H9 (cell line): ENCODE measurements around the gene ATP13A1. TPM values are rescaled to one million over a fixed set of nuclear protein-coding genes. Genes with fewer than 3 reads are reported as not detected.

Experiments
- DNase-seq: peaks from one replicate; pipeline ENCODE4 v3.0.0-alpha.2; 2017
- H2AFZ ChIP-seq: one replicate; pipeline ENCODE4 v1.6.1; 2013; ENCODE audit warnings: mild to moderate bottlenecking, low read length, control low read depth, moderate library complexity
- H2AK5ac ChIP-seq: 2 replicates; pipeline ENCODE4 v1.6.1; 2013; ENCODE audit warnings: low read length, control low read depth, mixed read lengths; ENCODE audit not compliant: insufficient read length
- H2BK120ac ChIP-seq: one replicate; pipeline ENCODE4 v1.6.1; 2013; ENCODE audit warnings: low read depth, mild to moderate bottlenecking, low read length, control low read depth, inconsistent platforms; ENCODE audit not compliant: poor library complexity, severe bottlenecking
- H2BK12ac ChIP-seq: 2 replicates; pipeline ENCODE4 v1.6.1; 2013; ENCODE audit warnings: low read length, control low read depth, mixed read lengths, low read depth; ENCODE audit not compliant: insufficient read length
- H2BK15ac ChIP-seq: 2 replicates; pipeline ENCODE4 v1.6.1; 2013; ENCODE audit warnings: low read depth, low read length, control low read depth
- H2BK20ac ChIP-seq: one replicate; pipeline ENCODE4 v1.6.1; 2013; ENCODE audit warnings: low read depth, mild to moderate bottlenecking, low read length, control low read depth, inconsistent platforms; ENCODE audit not compliant: poor library complexity, severe bottlenecking
- H2BK5ac ChIP-seq: 2 replicates; pipeline ENCODE4 v1.6.1; 2013; ENCODE audit warnings: low read length, control low read depth, mixed read lengths; ENCODE audit not compliant: insufficient read length
- H3K14ac ChIP-seq: 2 replicates; pipeline ENCODE4 v1.6.1; 2013; ENCODE audit warnings: low read length, control low read depth; ENCODE audit not compliant: insufficient read depth
- H3K18ac ChIP-seq: 2 replicates; pipeline ENCODE4 v1.6.1; 2013; ENCODE audit warnings: low read depth, mild to moderate bottlenecking, mixed read lengths, low read length, control low read depth; ENCODE audit not compliant: insufficient read length
- H3K23ac ChIP-seq: 2 replicates; pipeline ENCODE4 v1.6.1; 2013; ENCODE audit warnings: low read length, control low read depth, mixed read lengths, low read depth; ENCODE audit not compliant: insufficient read length
- H3K23me2 ChIP-seq: 2 replicates; pipeline ENCODE4 v1.6.1; 2013; ENCODE audit warnings: low read depth, mild to moderate bottlenecking, mixed read lengths, low read length, control low read depth; ENCODE audit not compliant: insufficient read length, poor library complexity, severe bottlenecking
- H3K27ac ChIP-seq: 2 replicates; pipeline ENCODE4 v1.5.1; 2013; ENCODE audit warnings: low read length, control low read depth, mixed read lengths, low read depth; ENCODE audit not compliant: insufficient read length
- H3K27me3 ChIP-seq: 2 replicates; pipeline ENCODE4 v1.6.1; 2013; ENCODE audit warnings: low read length, control low read depth, inconsistent platforms; ENCODE audit not compliant: insufficient read depth
- H3K4ac ChIP-seq: 2 replicates; pipeline ENCODE4 v1.6.1; 2013; ENCODE audit warnings: low read depth, mild to moderate bottlenecking, control low read depth, inconsistent platforms, low read length, moderate library complexity
- H3K4me1 ChIP-seq: 2 replicates; pipeline ENCODE4 v1.6.1; 2013; ENCODE audit warnings: low read length, control low read depth, inconsistent platforms; ENCODE audit not compliant: insufficient read depth
- H3K4me2 ChIP-seq: 2 replicates; pipeline ENCODE4 v1.6.1; 2013; ENCODE audit warnings: low read length, control low read depth, mixed read lengths; ENCODE audit not compliant: insufficient read length, insufficient read depth
- H3K56ac ChIP-seq: 2 replicates; pipeline ENCODE4 v1.6.1; 2013; ENCODE audit warnings: low read depth, mild to moderate bottlenecking, mixed read lengths, low read length, control low read depth; ENCODE audit not compliant: insufficient read length
- H3K79me1 ChIP-seq: 2 replicates; pipeline ENCODE4 v1.6.1; 2013; ENCODE audit warnings: low read depth, mild to moderate bottlenecking, moderate library complexity, low read length, control low read depth, inconsistent platforms; ENCODE audit not compliant: insufficient read depth, poor library complexity, severe bottlenecking
- H3K79me2 ChIP-seq: 2 replicates; pipeline ENCODE4 v1.6.1; 2013; ENCODE audit warnings: low read length, control low read depth, inconsistent platforms; ENCODE audit not compliant: insufficient read depth
- H3K9ac ChIP-seq: 2 replicates; pipeline ENCODE4 v1.6.1; 2013; ENCODE audit warnings: low read length, control low read depth, mixed read lengths; ENCODE audit not compliant: insufficient read length; ENCODE audit errors: extremely low read depth
- H3K9me3 ChIP-seq: one replicate; pipeline ENCODE4 v1.6.1; 2013; ENCODE audit warnings: low read depth, low read length, inconsistent platforms; ENCODE audit not compliant: control insufficient read depth
- H3T11ph ChIP-seq: one replicate; pipeline ENCODE4 v1.6.1; 2013; ENCODE audit warnings: mild to moderate bottlenecking, low read length, control low read depth, inconsistent platforms
- H4K20me1 ChIP-seq: one replicate; pipeline ENCODE4 v1.6.1; 2013; ENCODE audit not compliant: control insufficient read depth, insufficient read length, insufficient read depth
- H4K5ac ChIP-seq: 2 replicates; pipeline ENCODE4 v1.6.1; 2013; ENCODE audit warnings: low read depth, mild to moderate bottlenecking, mixed read lengths, low read length, control low read depth; ENCODE audit not compliant: insufficient read length
- H4K8ac ChIP-seq: replicated peaks from 2 replicates; pipeline ENCODE4 v1.6.1; 2013; ENCODE audit warnings: low read length, control low read depth, mixed read lengths, low read depth; ENCODE audit not compliant: insufficient read length
- H4K91ac ChIP-seq: 2 replicates; pipeline ENCODE4 v1.6.1; 2013; ENCODE audit warnings: low read depth, mild to moderate bottlenecking, moderate library complexity, mixed read lengths, low read length, control low read depth; ENCODE audit not compliant: insufficient read length
- H3K27ac Mint-ChIP-seq, 3 experiments: 2 replicates in 2 of 3; 3 replicates in 1 of 3; pipeline ENCODE4 v1.8.0; 2020 to 2021; ENCODE audit warnings: mixed read lengths in 3 of 3, mild to moderate bottlenecking in 1 of 3, moderate library complexity in 1 of 3
- H3K27me3 Mint-ChIP-seq: 2 replicates; pipeline ENCODE4 v1.8.0; 2021; ENCODE audit warnings: low read depth, mild to moderate bottlenecking, moderate library complexity, mixed read lengths
- H3K36me3 Mint-ChIP-seq, 3 experiments: 2 replicates in 2 of 3; 3 replicates in 1 of 3; pipeline ENCODE4 v1.8.0; 2020 to 2021; ENCODE audit warnings: low read depth in 3 of 3, mixed read lengths in 3 of 3; ENCODE audit not compliant: insufficient read depth in 1 of 3
- H3K4me1 Mint-ChIP-seq, 2 experiments: 2 replicates each; pipeline ENCODE4 v1.8.0; 2020; ENCODE audit warnings: mixed read lengths in 2 of 2
- H3K4me3 Mint-ChIP-seq, 2 experiments: 2 replicates in 1 of 2; 3 replicates in 1 of 2; pipeline ENCODE4 v1.8.0; 2020 to 2021; ENCODE audit warnings: mild to moderate bottlenecking in 2 of 2, mixed read lengths in 2 of 2, moderate library complexity in 1 of 2
- H3K9me3 Mint-ChIP-seq, 2 experiments: 2 replicates in 1 of 2; 3 replicates in 1 of 2; pipeline ENCODE4 v1.8.0; 2020; ENCODE audit warnings: mild to moderate bottlenecking in 2 of 2, mixed read lengths in 2 of 2, moderate library complexity in 1 of 2
- WGBS: extraction: QIAGEN DNeasy Blood & Tissue Kit; methylation state at CpG from one replicate; pipeline ENCODE4 v1.1.7; 2013; ENCODE audit warnings: missing lambda C conversion rate, low lambda C conversion rate, mixed read lengths; ENCODE audit not compliant: insufficient read length; ENCODE audit errors: extremely low coverage; 5-methylcytosine and 5-hydroxymethylcytosine counted together
- total RNA-seq: library from RNA; stranded (reverse); gene quantifications from 2 replicates; pipeline ENCODE4 v1.2.1, GENCODE V29; 2021
- TF ChIP-seq, protein P1 (sequence below): fragments of 200-600 bp; sonication (generic); conservative IDR thresholded peaks from 3 replicates; pipeline ENCODE4 v1.8.0; 2021; ENCODE audit warnings: antibody characterized with exemption, mild to moderate bottlenecking

Gene ATP13A1
- total RNA-seq, 1 experiment from 2014 or later, result 67.8 TPM

DNA sequence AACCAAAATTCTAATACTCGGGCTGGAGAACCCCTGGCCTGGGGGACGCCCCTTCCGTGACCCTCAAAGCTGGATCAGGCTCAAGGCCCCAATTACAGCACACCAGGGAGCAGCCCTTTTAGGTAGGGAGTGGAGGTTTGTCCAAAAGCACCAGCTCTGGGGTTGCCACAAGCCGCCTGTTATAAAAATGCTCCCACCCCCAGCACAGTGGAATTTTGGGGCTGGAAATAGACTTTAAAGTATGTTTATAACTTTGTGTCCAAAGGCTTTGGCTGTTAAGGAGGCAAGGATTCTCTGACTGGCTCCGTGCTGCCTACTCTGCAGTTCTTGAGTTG, 19.5 kb downstream of the ATP13A1 start:
- Histone ChIP-seq H3K79me1 (no peaks in the 10 kb centered on the region), H3K14ac (no peak overlapping the region), H3K4me2 (no peak overlapping the region), H2AK5ac (no peak overlapping the region), H3K27ac (no peak overlapping the region), H4K5ac (no peak overlapping the region), H2BK5ac (no peak overlapping the region), H2AFZ (no peak overlapping the region), H2BK120ac (no peak overlapping the region), H3T11ph (no peak overlapping the region), H3K4ac (no peak overlapping the region), H3K23ac (no peak overlapping the region), H3K27me3 (no peaks in the 10 kb centered on the region), H3K18ac (no peak overlapping the region), H2BK15ac (no peak overlapping the region), H3K9me3 (no peaks in the 10 kb centered on the region), H2BK20ac (no peak overlapping the region), H2BK12ac (no peak overlapping the region), H3K9ac (no peak overlapping the region), H4K20me1 (no peaks in the 10 kb centered on the region), H3K79me2 (no peaks in the 10 kb centered on the region), H3K23me2 (peaks cover 8% of the 10 kb centered on the region), H3K4me1 (no peaks in the 10 kb centered on the region), H3K56ac (no peak overlapping the region), H4K91ac (no peak overlapping the region), H4K8ac (no peak overlapping the region)
- Mint-ChIP-seq H3K4me3 (peak overlapping the region; percentile 89 to 90), H3K4me1 (peaks cover 6 to 8% of the 10 kb centered on the region in 2 experiments), H3K27me3 (no peaks in the 10 kb centered on the region), H3K9me3 (no peaks in the 10 kb centered on the region), H3K36me3 (peaks cover 15 to 46% (median 41%) of the 10 kb centered on the region in 3 experiments; a peak in 6 of 7 replicates), H3K27ac (no peak overlapping the region; a peak in 1 of 7 replicates)
- TF ChIP-seq, protein P1, sequence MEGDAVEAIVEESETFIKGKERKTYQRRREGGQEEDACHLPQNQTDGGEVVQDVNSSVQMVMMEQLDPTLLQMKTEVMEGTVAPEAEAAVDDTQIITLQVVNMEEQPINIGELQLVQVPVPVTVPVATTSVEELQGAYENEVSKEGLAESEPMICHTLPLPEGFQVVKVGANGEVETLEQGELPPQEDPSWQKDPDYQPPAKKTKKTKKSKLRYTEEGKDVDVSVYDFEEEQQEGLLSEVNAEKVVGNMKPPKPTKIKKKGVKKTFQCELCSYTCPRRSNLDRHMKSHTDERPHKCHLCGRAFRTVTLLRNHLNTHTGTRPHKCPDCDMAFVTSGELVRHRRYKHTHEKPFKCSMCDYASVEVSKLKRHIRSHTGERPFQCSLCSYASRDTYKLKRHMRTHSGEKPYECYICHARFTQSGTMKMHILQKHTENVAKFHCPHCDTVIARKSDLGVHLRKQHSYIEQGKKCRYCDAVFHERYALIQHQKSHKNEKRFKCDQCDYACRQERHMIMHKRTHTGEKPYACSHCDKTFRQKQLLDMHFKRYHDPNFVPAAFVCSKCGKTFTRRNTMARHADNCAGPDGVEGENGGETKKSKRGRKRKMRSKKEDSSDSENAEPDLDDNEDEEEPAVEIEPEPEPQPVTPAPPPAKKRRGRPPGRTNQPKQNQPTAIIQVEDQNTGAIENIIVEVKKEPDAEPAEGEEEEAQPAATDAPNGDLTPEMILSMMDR, result 0 out of 3 replicates have a peak, but pooled peaks have one; percentile 2
- DNase-seq, result no peak
- WGBS, result no CpG with 5 or more reads among the region's 5 CpGs
